H1 (cell line): ENCODE measurements around the gene DPEP2NB. TPM values are rescaled to one million over a fixed set of nuclear protein-coding genes. Genes with fewer than 3 reads are reported as not detected.

Experiments
- CTCF ChIA-PET: fragments of 300-600 bp; sonication (Branson Sonifier 250); formaldehyde crosslinking; loops from one replicate; lab custom pipeline; 2021; ENCODE audit not compliant: partially characterized antibody; lab: Charles Lee
- POLR2A ChIA-PET: fragments of 300-600 bp; sonication (Branson Sonifier 250); formaldehyde crosslinking; loops from one replicate; lab custom pipeline; 2021; ENCODE audit warnings: inconsistent platforms; ENCODE audit not compliant: partially characterized antibody; lab: Charles Lee
- DNase-seq, 2 experiments: peaks; one replicate each; pipeline versions ENCODE4 v3.0.0 to v3.0.0-alpha.2; 2010 to 2022; ENCODE audit warnings: low spot score in 2 of 2, low read depth in 1 of 2, mixed read lengths in 1 of 2
- FAIRE-seq: peaks from 2 replicates; lab custom pipeline; 2011; peaks lifted over from hg19 to GRCh38; lab: Jason Lieb, UNC
- H2AFZ ChIP-seq: 2 replicates; pipeline ENCODE4 v1.8.1; 2012; ENCODE audit warnings: low read length, inconsistent platforms
- H2AK5ac ChIP-seq: 2 replicates; pipeline ENCODE4 v1.6.1; 2013; ENCODE audit warnings: low read depth, low read length
- H2BK120ac ChIP-seq: replicated peaks from 2 replicates; pipeline ENCODE3; 2013; ENCODE audit warnings: low read depth, low read length, inconsistent platforms
- H2BK12ac ChIP-seq: 2 replicates; pipeline ENCODE4 v1.6.1; 2013; ENCODE audit warnings: low read depth, low read length
- H2BK15ac ChIP-seq: 2 replicates; pipeline ENCODE4 v1.6.1; 2013; ENCODE audit warnings: low read length
- H2BK20ac ChIP-seq: 2 replicates; pipeline ENCODE4 v1.6.1; 2013; ENCODE audit warnings: low read length
- H2BK5ac ChIP-seq: 2 replicates; pipeline ENCODE4 v1.6.1; 2013; ENCODE audit warnings: low read depth, low read length
- H3K14ac ChIP-seq: 2 replicates; pipeline ENCODE4 v1.6.1; 2013; ENCODE audit warnings: inconsistent platforms; ENCODE audit not compliant: insufficient read length
- H3K18ac ChIP-seq: 2 replicates; pipeline ENCODE4 v1.6.1; 2013; ENCODE audit warnings: low read length; ENCODE audit errors: extremely low read depth
- H3K23ac ChIP-seq: 2 replicates; pipeline ENCODE4 v1.6.1; 2013; ENCODE audit warnings: inconsistent platforms; ENCODE audit not compliant: insufficient read length
- H3K23me2 ChIP-seq: 2 replicates; pipeline ENCODE4 v1.6.1; 2013; ENCODE audit warnings: low read depth, low read length
- H3K27ac ChIP-seq: 2 replicates; pipeline ENCODE4 v1.6.1; 2011; ENCODE audit warnings: low read depth, low read length, inconsistent platforms
- H3K27me3 ChIP-seq, 4 experiments: replicated peaks in 1 of 4; 1 replicate in 1 of 4; 2 replicates in 3 of 4; pipeline versions ENCODE4 v1.6.1 to v1.8.1; 2011 to 2013; ENCODE audit warnings: low read length in 3 of 4, mild to moderate bottlenecking in 3 of 4, inconsistent platforms in 2 of 4, mixed read lengths in 2 of 4, moderate library complexity in 1 of 4; ENCODE audit not compliant: control insufficient read depth in 3 of 4, insufficient read depth in 3 of 4; ENCODE audit errors: extremely low read depth in 1 of 4
- H3K36me3 ChIP-seq, 4 experiments: 2 replicates each; pipeline versions ENCODE4 v1.6.1 to v1.8.1; 2011 to 2013; ENCODE audit warnings: mild to moderate bottlenecking in 4 of 4, low read length in 3 of 4, moderate library complexity in 2 of 4, control low read depth in 1 of 4, inconsistent platforms in 1 of 4; ENCODE audit not compliant: insufficient read depth in 4 of 4, control insufficient read depth in 2 of 4
- H3K4ac ChIP-seq: replicated peaks from 2 replicates; pipeline ENCODE3; 2013; ENCODE audit warnings: low read length, low read depth, mixed read lengths, inconsistent platforms; ENCODE audit not compliant: insufficient read length
- H3K4me1 ChIP-seq, 4 experiments: replicated peaks in 1 of 4; 1 replicate in 1 of 4; 2 replicates in 3 of 4; pipeline versions ENCODE4 v1.6.1 to v1.8.1; 2011 to 2013; ENCODE audit warnings: low read length in 3 of 4, inconsistent platforms in 2 of 4, mixed read lengths in 1 of 4; ENCODE audit not compliant: insufficient read depth in 4 of 4, control insufficient read depth in 3 of 4
- H3K4me2 ChIP-seq, 2 experiments: 2 replicates each; pipeline versions ENCODE4 v1.6.1 to v1.8.1; 2011 to 2013; ENCODE audit warnings: low read depth in 2 of 2, low read length in 2 of 2, control low read depth in 1 of 2, inconsistent platforms in 1 of 2, mild to moderate bottlenecking in 1 of 2; ENCODE audit not compliant: insufficient read depth in 1 of 2
- H3K4me3 ChIP-seq, 4 experiments: fragments of 200-600, 300-600 bp in 1 of 4; sonication (generic), shearing (Covaris generic), sonication (Bioruptor Twin) in 1 of 4; 2 replicates each; pipeline versions ENCODE4 v1.5.1 to v1.8.1; 2011 to 2016; ENCODE audit warnings: low read length in 4 of 4, low read depth in 3 of 4, control low read depth in 2 of 4, inconsistent platforms in 2 of 4, mild to moderate bottlenecking in 2 of 4, mixed read lengths in 1 of 4, moderate library complexity in 1 of 4; ENCODE audit not compliant: insufficient read depth in 2 of 4; ENCODE audit errors: extremely low read depth in 1 of 4
- H3K56ac ChIP-seq: replicated peaks from 2 replicates; pipeline ENCODE3; 2013; ENCODE audit warnings: low read depth, mild to moderate bottlenecking, mixed read lengths, low read length, inconsistent platforms; ENCODE audit not compliant: insufficient read length
- H3K79me1 ChIP-seq: 2 replicates; pipeline ENCODE4 v1.6.1; 2013; ENCODE audit warnings: low read depth, low read length, control low read depth
- H3K79me2 ChIP-seq, 2 experiments: 2 replicates each; pipeline versions ENCODE4 v1.6.1 to v1.8.1; 2012 to 2013; ENCODE audit warnings: low read length in 2 of 2, mild to moderate bottlenecking in 2 of 2, inconsistent platforms in 1 of 2; ENCODE audit not compliant: insufficient read depth in 2 of 2, control insufficient read depth in 1 of 2
- H3K9ac ChIP-seq, 4 experiments: replicated peaks in 1 of 4; 1 replicate in 1 of 4; 2 replicates in 3 of 4; pipeline versions ENCODE4 v1.6.1 to v1.8.1; 2011 to 2013; ENCODE audit warnings: low read depth in 3 of 4, low read length in 3 of 4, control low read depth in 2 of 4, mild to moderate bottlenecking in 2 of 4, moderate library complexity in 2 of 4, inconsistent platforms in 1 of 4; ENCODE audit errors: extremely low read depth in 1 of 4
- H3K9me3 ChIP-seq, 2 experiments: 2 replicates each; pipeline versions ENCODE4 v1.6.1 to v1.8.1; 2012 to 2013; ENCODE audit warnings: mild to moderate bottlenecking in 2 of 2, moderate library complexity in 2 of 2, control low read depth in 1 of 2, inconsistent platforms in 1 of 2, low read depth in 1 of 2, low read length in 1 of 2, mixed read lengths in 1 of 2; ENCODE audit not compliant: insufficient read depth in 2 of 2
- H4K20me1 ChIP-seq, 2 experiments: replicated peaks in 1 of 2; 2 replicates each; pipeline versions ENCODE3 to v1.8.1; 2011 to 2013; ENCODE audit warnings: inconsistent platforms in 2 of 2, low read length in 2 of 2, mild to moderate bottlenecking in 1 of 2; ENCODE audit not compliant: insufficient read depth in 2 of 2, control insufficient read depth in 1 of 2
- H4K5ac ChIP-seq: 2 replicates; pipeline ENCODE4 v1.6.1; 2013; ENCODE audit warnings: low read length, low read depth, mixed read lengths, inconsistent platforms; ENCODE audit not compliant: insufficient read length
- H4K8ac ChIP-seq: 2 replicates; pipeline ENCODE4 v1.8.0; 2013; ENCODE audit warnings: mild to moderate bottlenecking, moderate library complexity, low read length, inconsistent platforms; ENCODE audit not compliant: insufficient read depth; ENCODE audit errors: extremely low read depth
- H4K91ac ChIP-seq: replicated peaks from 2 replicates; pipeline ENCODE3; 2013; ENCODE audit warnings: low read length, mixed read lengths, inconsistent platforms; ENCODE audit not compliant: insufficient read length
- BRCA1 ChIP-seq: IDR thresholded peaks from 2 replicates; pipeline ENCODE4 v1.6.1; 2012; ENCODE audit warnings: low read depth, low read length, improper control_type of control experiment
- CTCF ChIP-seq, 3 experiments: IDR thresholded peaks; 1 replicate in 2 of 3; 2 replicates in 1 of 3; pipeline versions ENCODE4 v1.5.1 to v1.6.1; 2011; ENCODE audit warnings: low read length in 3 of 3, mild to moderate bottlenecking in 3 of 3, inconsistent platforms in 2 of 3, low read depth in 1 of 3, moderate library complexity in 1 of 3; ENCODE audit not compliant: insufficient read depth in 1 of 3; ENCODE audit errors: control extremely low read depth in 1 of 3
- E2F6 ChIP-seq: IDR thresholded peaks from 2 replicates; pipeline ENCODE4 v1.6.1; 2012; ENCODE audit warnings: inconsistent platforms
- EGR1 ChIP-seq: IDR thresholded peaks from 2 replicates; pipeline ENCODE4 v1.6.1; 2011; ENCODE audit warnings: low read depth, low read length, borderline replicate concordance
- EP300 ChIP-seq, 2 experiments: IDR thresholded peaks; 1 replicate in 1 of 2; 2 replicates in 1 of 2; pipeline ENCODE4 v1.6.1; 2011 to 2012; ENCODE audit warnings: low read depth in 2 of 2, low read length in 2 of 2, mild to moderate bottlenecking in 2 of 2, borderline replicate concordance in 1 of 2, inconsistent platforms in 1 of 2, moderate library complexity in 1 of 2
- MAFK ChIP-seq: IDR thresholded peaks from 2 replicates; pipeline ENCODE4 v1.6.1; 2012; ENCODE audit warnings: low read depth, mild to moderate bottlenecking, improper control_type of control experiment, low read length
- SP1 ChIP-seq: IDR thresholded peaks from 2 replicates; pipeline ENCODE4 v1.6.1; 2011; ENCODE audit warnings: low read depth, low read length
- WGBS, 2 experiments: shearing (Covaris generic) in 1 of 2; methylation state at CpG; one replicate each; pipeline versions ENCODE4 v1.1.6 to v1.1.7; 2013 to 2015; ENCODE audit warnings: low lambda C conversion rate in 2 of 2, mixed read lengths in 2 of 2, inconsistent platforms in 1 of 2, low coverage in 1 of 2, missing lambda C conversion rate in 1 of 2; ENCODE audit not compliant: insufficient replicate concordance in 2 of 2, insufficient coverage in 1 of 2, insufficient read length in 1 of 2; ENCODE audit errors: extremely low coverage in 1 of 2, missing lambda C conversion rate in 1 of 2; 5-methylcytosine and 5-hydroxymethylcytosine counted together
- polyA plus RNA-seq, 7 experiments: library from polyadenylated mRNA; depleted of rRNA in 3 of 7; stranded (reverse) in 5 of 7; unstranded in 2 of 7; fragments of >200 nt in 5 of 7; fragments of 200-250 nt in 2 of 7; gene quantifications; 1 replicate in 5 of 7; 2 replicates in 1 of 7; 4 replicates in 1 of 7; pipeline versions ENCODE4 v1.2.1 to v1.2.3, GENCODE V29; 2011 to 2013; ENCODE audit warnings: missing spikeins in 2 of 7, mixed read lengths in 2 of 7
- total RNA-seq: library from RNA; stranded (reverse); fragmentation: NEBNext Ultra II Directional; extraction: Animal tissue kit (Norgen Biotek cat#: 25700); gene quantifications from 2 replicates; pipeline ENCODE4 v1.2.1, GENCODE V29; 2021

Gene DPEP2NB
- total and polyA plus RNA-seq, 2 of the 8 experiments (the other 6 are each of a cell fraction or from before 2014, with no cell fraction given), result not detected

- Histone ChIP-seq H2BK15ac (no peak overlapping the region; the same call in 1 of the 2 replicates), H3K4me3 (no peak overlapping the region), H3K23ac (no peak overlapping the region), H4K20me1 (peaks cover 2 to 25% of the 10 kb centered on the region in 2 experiments), H3K14ac (no peak overlapping the region), H2AK5ac (no peak overlapping the region), H3K18ac (no peak overlapping the region), H3K36me3 (peaks cover 4 to 19% (median 17%) of the 10 kb centered on the region in 4 experiments; a peak in 6 of 8 replicates), H2AFZ (no peak overlapping the region), H4K91ac (no peak overlapping the region), H3K79me1 (peaks cover 20% of the 10 kb centered on the region; the same call in 1 of the 2 replicates), H3K4ac (no peak overlapping the region), H2BK5ac (peak overlapping the region; percentile 35; the same call in 1 of the 2 replicates), H2BK12ac (no peak overlapping the region), H4K8ac (peak overlapping the region; percentile 36; the same call in 1 of the 2 replicates), H3K9ac (no peak overlapping the region), H3K9me3 (no peaks in the 10 kb centered on the region), H4K5ac (no peak overlapping the region), H3K27ac (no peak overlapping the region), H2BK20ac (no peak overlapping the region), H3K4me2 (peak overlapping the region in 1 of 2 experiments; percentile 11; a peak in 1 of 4 replicates), H3K56ac (no peak overlapping the region), H3K23me2 (peaks cover 7% of the 10 kb centered on the region; the same call in 1 of the 2 replicates), H2BK120ac (no peak overlapping the region), H3K79me2 (peaks cover 0 to 4% of the 10 kb centered on the region in 2 experiments; a peak in 2 of 4 replicates), H3K27me3 (no peaks in the 10 kb centered on the region), H3K4me1 (peaks cover 6 to 25% (median 18%) of the 10 kb centered on the region in 4 experiments)
- FAIRE-seq (no peak), DNase-seq (peak; percentile 36 to 75)
- CTCF ChIA-PET, result interaction anchor here (0.7 to 10.9 kb wide), 11 partner anchors 15 to 301 kb away, joined by 3 to 90 read pairs (median 4); partner anchors contain the start of genes LCAT, NRN1L and SLC7A6
- 72% methylated on average over 26 of the region's 32 CpGs; no CpG with 5 or more reads in 1 of the 2 experiments for WGBS, 2 experiments
- POLR2A ChIA-PET, result interaction anchor here (0.6 to 3.9 kb wide), 12 partner anchors 8 to 416 kb away, joined by 3 to 26 read pairs (median 3); partner anchors contain the start of genes DDX28, DUS2, EDC4 and PSMB10
- peak in 2 of 3 experiments; percentile 27 to 30; a peak in 3 of 4 replicates for TF ChIP-seq CTCF (IDR thresholded peaks at IDR 0.05; ENCODE audit: control extremely low read depth in 1 of 3, insufficient read depth in 1 of 3, low read depth in 1 of 3, low read length in 3 of 3)
- TF ChIP-seq MAFK, result no peak
- no peak for TF ChIP-seq EP300 (IDR thresholded peaks at IDR 0.05; ENCODE audit: borderline replicate concordance in 1 of 2, low read depth in 2 of 2, low read length in 2 of 2)
- TF ChIP-seq BRCA1, result no peak
- peak; percentile 63; the same call in 1 of the 2 replicates for TF ChIP-seq SP1
- peak; percentile 64 for TF ChIP-seq E2F6
- 0 out of 2 replicates have a peak, but pooled peaks have one; percentile 8 for TF ChIP-seq EGR1
These were observed 51.9 kb downstream of the DPEP2NB start for GRCh38 chr16:67963662-67964321.
